A549 (cell line): Measurements from ENCODE around the gene DNAH1.

Experiments used
- BHLHE40 ChIP-seq: IDR thresholded peaks from 2 replicates; pipeline ENCODE4 v1.6.1; 2012; ENCODE audit warnings: low read depth, low read length, inconsistent platforms
- CBX2 ChIP-seq: fragments of 200-600 bp; sonication (generic); IDR thresholded peaks from 2 replicates; pipeline ENCODE4 v1.6.1; 2016; ENCODE audit warnings: low read depth, mild to moderate bottlenecking, borderline replicate concordance
- CHD2 ChIP-seq: fragments of 150-350 bp; IDR thresholded peaks from 2 replicates; pipeline ENCODE4 v1.6.1; 2014; ENCODE audit warnings: low read length; ENCODE audit not compliant: partially characterized antibody
- GATA3 ChIP-seq: IDR thresholded peaks from 2 replicates; pipeline ENCODE4 v1.6.1; 2012; ENCODE audit warnings: borderline replicate concordance
- MAFK ChIP-seq: fragments of 450-650 bp; IDR thresholded peaks from 2 replicates; pipeline ENCODE4 v1.6.1; 2014; ENCODE audit not compliant: partially characterized antibody
- MYC ChIP-seq: IDR thresholded peaks from 2 replicates; pipeline ENCODE4 v1.6.1; 2012; ENCODE audit warnings: mild to moderate bottlenecking, inconsistent platforms, low read length, improper control_type of control experiment, borderline replicate concordance
- POLR2A ChIP-seq: IDR thresholded peaks from 2 replicates; pipeline ENCODE4 v1.6.1; 2012; ENCODE audit warnings: mild to moderate bottlenecking, low read length
- RCOR1 ChIP-seq: fragments of 150-350 bp; IDR thresholded peaks from 2 replicates; pipeline ENCODE4 v1.6.1; 2014; ENCODE audit warnings: antibody characterized with exemption, low read length, low read depth
- TF ChIP-seq, protein P1 (sequence below): fragments of >200 bp; sonication (Bioruptor Twin); formaldehyde crosslinking; IDR thresholded peaks from 3 replicates; pipeline ENCODE4 v1.5.1; 2016

GRCh38 chr3:52333869-52334557 is 17.9 kb downstream of the DNAH1 start:
- TF ChIP-seq CHD2: no peak
- no peak for TF ChIP-seq POLR2A
- TF ChIP-seq, protein P1, sequence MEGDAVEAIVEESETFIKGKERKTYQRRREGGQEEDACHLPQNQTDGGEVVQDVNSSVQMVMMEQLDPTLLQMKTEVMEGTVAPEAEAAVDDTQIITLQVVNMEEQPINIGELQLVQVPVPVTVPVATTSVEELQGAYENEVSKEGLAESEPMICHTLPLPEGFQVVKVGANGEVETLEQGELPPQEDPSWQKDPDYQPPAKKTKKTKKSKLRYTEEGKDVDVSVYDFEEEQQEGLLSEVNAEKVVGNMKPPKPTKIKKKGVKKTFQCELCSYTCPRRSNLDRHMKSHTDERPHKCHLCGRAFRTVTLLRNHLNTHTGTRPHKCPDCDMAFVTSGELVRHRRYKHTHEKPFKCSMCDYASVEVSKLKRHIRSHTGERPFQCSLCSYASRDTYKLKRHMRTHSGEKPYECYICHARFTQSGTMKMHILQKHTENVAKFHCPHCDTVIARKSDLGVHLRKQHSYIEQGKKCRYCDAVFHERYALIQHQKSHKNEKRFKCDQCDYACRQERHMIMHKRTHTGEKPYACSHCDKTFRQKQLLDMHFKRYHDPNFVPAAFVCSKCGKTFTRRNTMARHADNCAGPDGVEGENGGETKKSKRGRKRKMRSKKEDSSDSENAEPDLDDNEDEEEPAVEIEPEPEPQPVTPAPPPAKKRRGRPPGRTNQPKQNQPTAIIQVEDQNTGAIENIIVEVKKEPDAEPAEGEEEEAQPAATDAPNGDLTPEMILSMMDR: no peak
- TF ChIP-seq GATA3: no peak
- no peak for TF ChIP-seq MAFK
- TF ChIP-seq MYC: no peak
- no peak for TF ChIP-seq BHLHE40
- no peak for TF ChIP-seq CBX2
- TF ChIP-seq RCOR1: no peak
